ENCODE measurements around the gene ZDHHC11B. TPM values are rescaled to one million over a fixed set of nuclear protein-coding genes. Genes with fewer than 3 reads are reported as not detected.
"Not testable (repeated sequence)": the region's sequence is repeated elsewhere in the genome, so short reads cannot be mapped to it uniquely, and the experiment has no call there.

Gene ZDHHC11B
- total RNA-seq = 0.07 and 0.09 TPM in 2 replicates

GRCh38 chr5:784428-785177 lies at the start of gene ZDHHC11B:
TSS of gene ZDHHC11B (minus strand) at chr5:784729. CDS start at chr5:766919, 17,810 bp downstream.
- POLR2A ChIA-PET; H3K27ac Mint-ChIP-seq; H3K9me3 Mint-ChIP-seq; H3K36me3 Mint-ChIP-seq (ENCODE audit: low read depth); H3K4me1 Mint-ChIP-seq; CTCF ChIA-PET: not testable (repeated sequence)
- ATAC-seq (ENCODE audit: low read depth) = peak; percentile 86
- Mint-ChIP-seq H3K4me3 (peak within 1 kb of the TSS; percentile 75), H3K27me3 (peaks cover 10% of the 10 kb centered on the region)
- intact Hi-C loops (cut with micrococcal nuclease) = loop anchor here (2.0 to 5.0 kb wide), 2 partner anchors 92 to 108 kb away; partner anchors contain the start of genes BRD9, TPPP and TRIP13
- DNase-seq = peak; percentile 75

GRCh38 chr5:834013-834412 lies 49.5 kb upstream of the ZDHHC11B start:
- H3K27ac Mint-ChIP-seq; intact Hi-C loops (cut with micrococcal nuclease); CTCF ChIA-PET; H3K9me3 Mint-ChIP-seq; DNase-seq; ATAC-seq (ENCODE audit: low read depth); H3K4me3 Mint-ChIP-seq; H3K36me3 Mint-ChIP-seq (ENCODE audit: low read depth); H3K27me3 Mint-ChIP-seq; POLR2A ChIA-PET: not testable (repeated sequence)
- H3K4me1 Mint-ChIP-seq = peaks cover 11% of the 10 kb centered on the region

- H3K27me3 Mint-ChIP-seq; POLR2A ChIA-PET; DNase-seq; H3K27ac Mint-ChIP-seq; intact Hi-C loops (cut with micrococcal nuclease); ATAC-seq (ENCODE audit: low read depth); H3K4me3 Mint-ChIP-seq; H3K36me3 Mint-ChIP-seq (ENCODE audit: low read depth); H3K9me3 Mint-ChIP-seq; CTCF ChIA-PET; H3K4me1 Mint-ChIP-seq: not testable (repeated sequence)
Observed at GRCh38 chr5:828194-828593, 43.7 kb upstream of the ZDHHC11B start.

- ATAC-seq (ENCODE audit: low read depth); H3K27me3 Mint-ChIP-seq; H3K9me3 Mint-ChIP-seq; intact Hi-C loops (cut with micrococcal nuclease); H3K27ac Mint-ChIP-seq; H3K36me3 Mint-ChIP-seq (ENCODE audit: low read depth); DNase-seq; POLR2A ChIA-PET; H3K4me3 Mint-ChIP-seq; CTCF ChIA-PET; H3K4me1 Mint-ChIP-seq: not testable (repeated sequence)
Observed at GRCh38 chr5:825544-825943, 41.0 kb upstream of the ZDHHC11B start.

GRCh38 chr5:821504-821903 lies 37.0 kb upstream of the ZDHHC11B start:
- TF ChIP-seq CTCF (IDR thresholded peaks at IDR 0.05) = no peak
- intact Hi-C loops (cut with micrococcal nuclease) = no loop called here
- Mint-ChIP-seq H3K36me3 (ENCODE audit: low read depth) (no peaks in the 10 kb centered on the region), H3K27ac (no peak overlapping the region), H3K4me1 (no peaks in the 10 kb centered on the region), H3K9me3 (no peaks in the 10 kb centered on the region), H3K4me3 (no peak overlapping the region), H3K27me3 (no peaks in the 10 kb centered on the region)
- CTCF ChIA-PET = no interaction called here
- DNase-seq = no peak
- ATAC-seq (ENCODE audit: low read depth) = no peak
- POLR2A ChIA-PET = no interaction called here

GRCh38 chr5:820245-820644 lies 35.7 kb upstream of the ZDHHC11B start:
- Mint-ChIP-seq H3K4me1 (no peaks in the 10 kb centered on the region), H3K9me3 (no peaks in the 10 kb centered on the region), H3K27me3 (peaks cover 2% of the 10 kb centered on the region), H3K4me3 (no peak overlapping the region), H3K36me3 (ENCODE audit: low read depth) (no peaks in the 10 kb centered on the region), H3K27ac (no peak overlapping the region)
- POLR2A ChIA-PET = no interaction called here
- no peak for ATAC-seq (ENCODE audit: low read depth)
- TF ChIP-seq CTCF (IDR thresholded peaks at IDR 0.05) = no peak
- CTCF ChIA-PET = no interaction called here
- intact Hi-C loops (cut with micrococcal nuclease) = no loop called here
- no peak for DNase-seq

GRCh38 chr5:819078-819477 lies 34.5 kb upstream of the ZDHHC11B start:
- H3K9me3 Mint-ChIP-seq = no peaks in the 10 kb centered on the region
- DNase-seq (no peak), ATAC-seq (ENCODE audit: low read depth) (no peak)
- POLR2A ChIA-PET = no interaction called here
- no peaks in the 10 kb centered on the region for H3K36me3 Mint-ChIP-seq (ENCODE audit: low read depth)
- no peak overlapping the region for H3K4me3 Mint-ChIP-seq
- TF ChIP-seq CTCF (IDR thresholded peaks at IDR 0.05) = no peak
- H3K27ac Mint-ChIP-seq = no peak overlapping the region
- no peaks in the 10 kb centered on the region for H3K4me1 Mint-ChIP-seq
- intact Hi-C loops (cut with micrococcal nuclease) = no loop called here
- CTCF ChIA-PET = no interaction called here
- peaks cover 2% of the 10 kb centered on the region for H3K27me3 Mint-ChIP-seq
